ENCODE measurements around the gene PEPD. TPM values are rescaled to one million over a fixed set of nuclear protein-coding genes. Genes with fewer than 3 reads are reported as not detected.

The PEPD gene
- total and polyA plus RNA-seq, 10 of the 15 experiments (the other 5 are each of a cell fraction or from before 2014, with no cell fraction given): 1.4 to 52.0 (median 20.2) TPM

DNA sequence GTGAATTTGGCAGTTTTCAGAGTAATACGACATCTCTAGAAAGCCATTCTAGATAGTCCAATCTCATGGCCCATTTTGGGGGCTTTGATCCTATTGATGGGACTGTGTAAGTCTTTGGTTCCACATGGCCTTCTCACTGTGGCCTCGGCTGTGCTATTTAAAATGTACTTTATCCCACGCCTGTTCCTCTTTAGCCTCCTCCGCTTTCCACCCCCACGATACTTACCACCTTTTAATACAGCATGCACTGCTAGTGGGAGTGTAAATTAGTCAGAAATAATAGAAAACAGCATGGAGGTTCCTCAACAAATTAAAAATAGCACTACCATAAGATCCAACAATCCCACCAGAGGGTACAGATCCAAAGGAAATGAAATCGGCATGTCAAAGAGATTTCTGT lies 176.4 kb downstream of the PEPD start:
- ChIA-PET SMC1A (ENCODE audit: uncharacterized antibody, unreplicated experiment) (no interaction called here), CTCF (no interaction called here), POLR2A (no interaction called here), RAD21 (ENCODE audit: unreplicated experiment) (no interaction called here)
- Histone ChIP-seq H4K20me1 (ENCODE audit: control insufficient read depth, insufficient read depth) (no peaks in the 10 kb centered on the region), H3K4me2 (ENCODE audit: control insufficient read depth, insufficient read depth) (no peak overlapping the region), H3K36me3 (ENCODE audit: control insufficient read depth in 2 of 2, insufficient read depth in 2 of 2, low read length in 1 of 2) (no peaks in the 10 kb centered on the region), H3K27ac (ENCODE audit: control insufficient read depth, insufficient read depth) (no peak overlapping the region), H3K9ac (ENCODE audit: control insufficient read depth, insufficient read depth, low read length) (no peak overlapping the region), H3K27me3 (replicated peaks in 1 of 2; ENCODE audit: control insufficient read depth in 2 of 2, insufficient read depth in 2 of 2, low read length in 1 of 2) (no peaks in the 10 kb centered on the region), H3K4me3 (no peak overlapping the region), H3K79me2 (ENCODE audit: control insufficient read depth, insufficient read depth, low read length) (no peaks in the 10 kb centered on the region), H3K4me1 (ENCODE audit: control insufficient read depth, insufficient read depth, low read length) (no peaks in the 10 kb centered on the region), H2AFZ (ENCODE audit: control insufficient read depth, low read depth, low read length) (no peak overlapping the region), H3K9me3 (replicated peaks; ENCODE audit: control insufficient read depth, insufficient read depth, low read length) (no peaks in the 10 kb centered on the region)
- in situ Hi-C loops (cut with MboI): no loop called here
- ATAC-seq (no peak), DNase-seq (ENCODE audit: low read depth, low spot score) (no peak), FAIRE-seq (no peak)
- BruUV-seq (replicated peaks): no TSS peak
- intact Hi-C loops (cut with micrococcal nuclease; ENCODE audit: unreplicated experiment): no loop called here
- 70% methylated on average over 6 of the region's 6 CpGs for WGBS (ENCODE audit: insufficient coverage, insufficient replicate concordance, low lambda C conversion rate, missing lambda C conversion rate)
- TF ChIP-seq NFYB (IDR thresholded peaks at IDR 0.05; ENCODE audit: insufficient read depth, low read depth, low read length) (no peak), SMAD5 (IDR thresholded peaks at IDR 0.05; ENCODE audit: low read depth) (no peak), SP1 (IDR thresholded peaks at IDR 0.05; ENCODE audit: low read depth, low read length) (no peak), FOS (IDR thresholded peaks at IDR 0.05; ENCODE audit: borderline replicate concordance, extremely low read depth, insufficient read length) (no peak), SIX5 (IDR thresholded peaks at IDR 0.05; ENCODE audit: low read depth, low read length, severe bottlenecking) (no peak), IKZF1 (conservative IDR thresholded peaks at IDR 0.05) (no peak)
- TF ChIP-seq, protein P1, sequence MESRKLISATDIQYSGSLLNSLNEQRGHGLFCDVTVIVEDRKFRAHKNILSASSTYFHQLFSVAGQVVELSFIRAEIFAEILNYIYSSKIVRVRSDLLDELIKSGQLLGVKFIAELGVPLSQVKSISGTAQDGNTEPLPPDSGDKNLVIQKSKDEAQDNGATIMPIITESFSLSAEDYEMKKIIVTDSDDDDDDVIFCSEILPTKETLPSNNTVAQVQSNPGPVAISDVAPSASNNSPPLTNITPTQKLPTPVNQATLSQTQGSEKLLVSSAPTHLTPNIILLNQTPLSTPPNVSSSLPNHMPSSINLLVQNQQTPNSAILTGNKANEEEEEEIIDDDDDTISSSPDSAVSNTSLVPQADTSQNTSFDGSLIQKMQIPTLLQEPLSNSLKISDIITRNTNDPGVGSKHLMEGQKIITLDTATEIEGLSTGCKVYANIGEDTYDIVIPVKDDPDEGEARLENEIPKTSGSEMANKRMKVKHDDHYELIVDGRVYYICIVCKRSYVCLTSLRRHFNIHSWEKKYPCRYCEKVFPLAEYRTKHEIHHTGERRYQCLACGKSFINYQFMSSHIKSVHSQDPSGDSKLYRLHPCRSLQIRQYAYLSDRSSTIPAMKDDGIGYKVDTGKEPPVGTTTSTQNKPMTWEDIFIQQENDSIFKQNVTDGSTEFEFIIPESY (IDR thresholded peaks at IDR 0.05): no peak
- TF ChIP-seq, protein P2, sequence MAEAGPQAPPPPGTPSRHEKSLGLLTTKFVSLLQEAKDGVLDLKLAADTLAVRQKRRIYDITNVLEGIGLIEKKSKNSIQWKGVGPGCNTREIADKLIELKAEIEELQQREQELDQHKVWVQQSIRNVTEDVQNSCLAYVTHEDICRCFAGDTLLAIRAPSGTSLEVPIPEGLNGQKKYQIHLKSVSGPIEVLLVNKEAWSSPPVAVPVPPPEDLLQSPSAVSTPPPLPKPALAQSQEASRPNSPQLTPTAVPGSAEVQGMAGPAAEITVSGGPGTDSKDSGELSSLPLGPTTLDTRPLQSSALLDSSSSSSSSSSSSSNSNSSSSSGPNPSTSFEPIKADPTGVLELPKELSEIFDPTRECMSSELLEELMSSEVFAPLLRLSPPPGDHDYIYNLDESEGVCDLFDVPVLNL (IDR thresholded peaks at IDR 0.05; ENCODE audit: low read depth, low read length): no peak
